ENCODE measurements around the gene SLC34A1. TPM values are rescaled to one million over a fixed set of nuclear protein-coding genes. Genes with fewer than 3 reads are reported as not detected.

SLC34A1 gene
- total RNA-seq, 3 donors from 2014 or later (not counting 1 experiment from before 2014, with no cell fraction given), result 0.50 to 0.66 (median 0.63) TPM

DNA sequence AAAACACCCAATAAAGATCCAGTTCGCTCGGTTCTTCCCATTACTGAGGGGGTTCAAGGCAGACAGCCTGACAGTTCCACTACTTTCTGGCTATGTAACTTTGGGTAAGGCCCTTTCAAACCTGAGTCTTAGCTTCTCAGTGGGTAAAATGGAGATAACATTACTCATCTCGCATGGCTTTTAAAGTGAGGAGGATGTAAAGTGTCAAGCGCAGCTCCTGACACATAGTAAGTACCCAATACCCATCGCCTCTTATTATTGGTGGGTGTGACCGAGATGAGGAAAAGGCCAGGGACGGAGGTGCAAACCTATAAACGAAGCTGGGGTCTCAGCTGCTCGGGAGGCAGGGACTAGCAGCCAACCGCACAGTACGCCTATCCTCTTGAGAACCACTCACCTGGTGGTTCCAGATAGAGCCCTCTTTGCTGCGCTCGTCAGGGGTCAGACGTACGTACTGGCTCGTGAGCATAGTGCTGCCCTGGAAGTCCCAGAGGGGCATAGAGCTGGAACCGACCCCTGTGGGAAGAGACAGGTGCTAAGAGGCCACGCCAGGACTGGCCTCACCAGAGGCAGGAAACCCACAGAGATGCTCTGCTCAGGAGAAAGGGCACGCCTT lies 33.4 kb upstream of the SLC34A1 start:
- Histone ChIP-seq H3K9me3 (ENCODE audit: control insufficient read depth, insufficient read depth, low read length) (no peaks in the 10 kb centered on the region), H3K4me3 (ENCODE audit: low read length) (peak overlapping the region; percentile 96), H3K27me3 (ENCODE audit: control insufficient read depth, insufficient read depth, low read length) (no peaks in the 10 kb centered on the region), H3K27ac (ENCODE audit: low read length) (peak overlapping the region; percentile 91), H3K4me1 (ENCODE audit: control insufficient read depth, insufficient read depth, low read length) (peaks cover 40% of the 10 kb centered on the region), H3K36me3 (ENCODE audit: control insufficient read depth, insufficient read depth, low read length) (peaks cover 19% of the 10 kb centered on the region)
- intact Hi-C loops (cut with micrococcal nuclease), result loop anchor here (2.0 kb wide), 1 partner anchor 76 kb away; the partner anchor contains the start of gene GRK6
- Mint-ChIP-seq H3K27ac (peak overlapping the region; percentile 98 to 99), H3K36me3 (no peaks in the 10 kb centered on the region), H3K4me1 (peaks cover 55 to 57% of the 10 kb centered on the region in 2 donors), H3K9me3 (no peaks in the 10 kb centered on the region), H3K4me3 (peak overlapping the region; percentile 97), H3K27me3 (ENCODE audit: low read depth in 2 of 2) (no peaks in the 10 kb centered on the region)
- no peak for TF ChIP-seq CTCF (IDR thresholded peaks at IDR 0.05)
- ATAC-seq (no peak), DNase-seq (no peak)
- WGBS (ENCODE audit: insufficient coverage), result 9% methylated on average over 17 of the region's 19 CpGs

DNA sequence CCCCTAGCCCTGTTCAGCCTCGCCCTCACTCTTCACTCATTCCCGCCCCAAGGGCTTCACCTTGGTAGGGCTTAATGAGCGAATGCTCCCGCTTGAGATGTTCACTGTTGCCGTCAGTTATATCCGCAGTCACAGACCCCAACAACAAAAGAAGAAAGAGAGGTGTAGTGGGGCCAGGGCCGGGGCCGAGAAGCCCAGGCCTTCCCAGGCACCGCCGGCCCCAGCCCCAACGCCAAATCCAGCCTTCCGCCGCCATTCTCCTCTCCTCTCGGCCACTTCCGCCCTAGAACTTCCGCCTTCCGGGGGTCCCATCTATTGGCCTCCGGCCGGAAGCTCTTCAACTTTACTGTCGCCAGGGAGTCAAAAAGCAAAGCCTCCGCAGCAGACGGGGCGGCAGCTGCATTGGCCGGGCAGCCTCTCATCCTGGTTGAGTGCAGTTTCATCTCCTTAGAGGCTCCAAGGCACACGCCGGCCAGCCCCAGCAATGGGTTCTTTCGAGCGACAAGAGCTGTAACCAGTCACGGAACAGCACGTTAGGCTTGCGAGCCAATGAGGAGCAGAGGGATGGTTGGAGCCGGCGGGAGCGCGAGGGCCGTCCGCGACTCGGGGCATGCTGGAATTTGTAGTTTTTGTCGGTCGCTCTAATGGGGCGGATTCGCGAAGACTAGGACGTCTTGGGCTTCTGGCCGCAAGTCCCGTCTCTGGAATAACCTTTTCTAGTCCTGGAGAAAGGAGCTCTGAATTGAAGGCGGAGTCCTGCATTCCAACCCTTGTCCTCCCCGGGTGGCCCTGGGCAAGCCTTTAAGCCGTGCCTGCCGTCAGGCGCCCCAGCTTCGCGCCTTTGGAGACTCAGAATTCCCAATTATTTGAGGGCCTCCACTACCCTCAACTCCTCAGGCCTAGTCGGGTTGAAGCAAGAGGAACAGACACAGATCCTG lies 32.6 kb upstream of the SLC34A1 start, which contains the start of gene LMAN2:
Gene LMAN2 (minus strand): TSS at position 277 of the 938 bp plus-strand sequence. CDS start 21 bp downstream, at position 256.
- H3K4me3 Mint-ChIP-seq, result peak within 1 kb of the TSS; percentile 97
- peak within 1 kb of the TSS; percentile 98 to 99 for H3K27ac Mint-ChIP-seq
- Histone ChIP-seq H3K27me3 (ENCODE audit: control insufficient read depth, insufficient read depth, low read length) (no peaks in the 10 kb centered on the region), H3K4me3 (ENCODE audit: low read length) (peak within 1 kb of the TSS; percentile 96), H3K27ac (ENCODE audit: low read length) (peak within 1 kb of the TSS; percentile 91), H3K36me3 (ENCODE audit: control insufficient read depth, insufficient read depth, low read length) (peaks cover 17% of the 10 kb centered on the region), H3K4me1 (ENCODE audit: control insufficient read depth, insufficient read depth, low read length) (peaks cover 48% of the 10 kb centered on the region), H3K9me3 (ENCODE audit: control insufficient read depth, insufficient read depth, low read length) (no peaks in the 10 kb centered on the region)
- TF ChIP-seq CTCF (IDR thresholded peaks at IDR 0.05), result no peak
- intact Hi-C loops (cut with micrococcal nuclease), result loop anchor here (2.0 kb wide), 1 partner anchor 75 kb away; the partner anchor contains the start of gene GRK6
- peak; percentile 97 to 99 (median 97) for ATAC-seq
- WGBS (ENCODE audit: insufficient coverage), result 9% methylated on average over 55 of the region's 55 CpGs
- peak; percentile 86 to 96 for DNase-seq
- peaks cover 58 to 63% of the 10 kb centered on the region in 2 donors for H3K4me1 Mint-ChIP-seq
- H3K9me3 Mint-ChIP-seq, result no peaks in the 10 kb centered on the region
- no peaks in the 10 kb centered on the region for H3K36me3 Mint-ChIP-seq
- H3K27me3 Mint-ChIP-seq (ENCODE audit: low read depth in 2 of 2), result no peaks in the 10 kb centered on the region

DNA sequence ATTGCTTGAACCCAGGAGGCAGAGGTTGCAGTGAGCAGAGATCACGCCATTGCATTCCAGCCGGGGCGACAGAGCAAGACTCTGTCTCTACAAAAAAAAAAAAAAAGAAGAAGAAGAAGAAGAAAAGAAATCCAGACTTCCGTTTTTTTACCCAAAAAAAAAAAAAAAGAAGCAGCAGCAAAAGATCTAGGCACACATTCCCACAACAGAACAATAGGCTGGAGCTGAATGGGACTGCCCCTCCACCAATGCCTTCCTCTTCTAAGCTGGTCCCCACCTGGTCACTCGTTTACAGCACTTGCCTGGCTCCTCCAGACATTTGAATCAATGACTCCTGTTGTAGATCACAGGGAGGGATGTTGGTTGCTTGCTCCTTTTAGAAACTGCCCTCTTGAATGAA lies 31.1 kb upstream of the SLC34A1 start:
- Mint-ChIP-seq H3K27me3 (ENCODE audit: low read depth in 2 of 2) (no peaks in the 10 kb centered on the region), H3K36me3 (no peaks in the 10 kb centered on the region), H3K4me1 (peaks cover 66% of the 10 kb centered on the region in 2 donors), H3K9me3 (no peaks in the 10 kb centered on the region), H3K27ac (no peak overlapping the region), H3K4me3 (no peak overlapping the region)
- DNase-seq (no peak), ATAC-seq (no peak)
- WGBS (ENCODE audit: insufficient coverage), result 87% methylated on average over 3 of the region's 5 CpGs
- H3K9me3 ChIP-seq (ENCODE audit: control insufficient read depth, insufficient read depth, low read length), result no peaks in the 10 kb centered on the region
- H3K4me3 ChIP-seq (ENCODE audit: low read length), result no peak overlapping the region
- H3K27ac ChIP-seq (ENCODE audit: low read length), result no peak overlapping the region
- peaks cover 54% of the 10 kb centered on the region for H3K4me1 ChIP-seq (ENCODE audit: control insufficient read depth, insufficient read depth, low read length)
- peaks cover 7% of the 10 kb centered on the region for H3K36me3 ChIP-seq (ENCODE audit: control insufficient read depth, insufficient read depth, low read length)
- TF ChIP-seq CTCF (IDR thresholded peaks at IDR 0.05), result no peak
- intact Hi-C loops (cut with micrococcal nuclease), result no loop called here
- H3K27me3 ChIP-seq (ENCODE audit: control insufficient read depth, insufficient read depth, low read length), result no peaks in the 10 kb centered on the region
